ENCODE results near the gene SEC61A2. TPM values are rescaled to one million over a fixed set of nuclear protein-coding genes. Genes with fewer than 3 reads are reported as not detected.

The SEC61A2 gene
- total RNA-seq, 1 donor from 2014 or later = 24.9 TPM

DNA sequence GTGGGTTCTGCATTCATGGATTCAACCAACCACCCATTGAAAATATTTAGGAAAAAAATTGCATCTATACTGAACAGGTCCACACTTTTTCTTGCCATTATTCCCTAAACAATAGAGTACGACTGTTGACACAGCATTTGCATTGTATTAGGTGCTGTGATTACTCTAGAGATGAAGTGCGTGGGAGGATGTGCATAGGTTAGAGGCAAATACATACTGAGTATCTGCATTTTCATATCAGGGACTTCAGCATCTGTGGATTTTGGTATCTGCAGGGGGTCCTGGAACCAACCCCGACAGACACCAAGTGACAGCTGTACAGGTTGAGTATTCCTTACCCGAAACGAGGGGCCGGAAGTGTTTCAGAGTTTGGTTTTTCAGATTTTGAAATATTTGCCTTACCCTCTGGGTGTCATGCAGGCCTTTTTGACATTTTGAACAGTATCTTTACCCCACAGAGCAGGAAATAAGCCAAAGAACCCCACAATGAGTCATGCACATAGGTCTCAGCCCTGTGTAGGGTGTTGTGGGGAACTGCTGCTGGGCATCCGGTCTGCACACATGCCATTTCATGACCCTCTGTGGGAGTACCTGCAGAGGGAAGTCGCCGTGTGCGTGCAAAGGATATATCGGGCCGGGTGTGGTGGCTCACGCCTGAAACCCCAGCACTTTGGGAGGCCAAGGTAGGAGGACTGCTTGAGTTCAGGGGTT is 51.7 kb downstream of the SEC61A2 start:
- TF ChIP-seq, protein P1, sequence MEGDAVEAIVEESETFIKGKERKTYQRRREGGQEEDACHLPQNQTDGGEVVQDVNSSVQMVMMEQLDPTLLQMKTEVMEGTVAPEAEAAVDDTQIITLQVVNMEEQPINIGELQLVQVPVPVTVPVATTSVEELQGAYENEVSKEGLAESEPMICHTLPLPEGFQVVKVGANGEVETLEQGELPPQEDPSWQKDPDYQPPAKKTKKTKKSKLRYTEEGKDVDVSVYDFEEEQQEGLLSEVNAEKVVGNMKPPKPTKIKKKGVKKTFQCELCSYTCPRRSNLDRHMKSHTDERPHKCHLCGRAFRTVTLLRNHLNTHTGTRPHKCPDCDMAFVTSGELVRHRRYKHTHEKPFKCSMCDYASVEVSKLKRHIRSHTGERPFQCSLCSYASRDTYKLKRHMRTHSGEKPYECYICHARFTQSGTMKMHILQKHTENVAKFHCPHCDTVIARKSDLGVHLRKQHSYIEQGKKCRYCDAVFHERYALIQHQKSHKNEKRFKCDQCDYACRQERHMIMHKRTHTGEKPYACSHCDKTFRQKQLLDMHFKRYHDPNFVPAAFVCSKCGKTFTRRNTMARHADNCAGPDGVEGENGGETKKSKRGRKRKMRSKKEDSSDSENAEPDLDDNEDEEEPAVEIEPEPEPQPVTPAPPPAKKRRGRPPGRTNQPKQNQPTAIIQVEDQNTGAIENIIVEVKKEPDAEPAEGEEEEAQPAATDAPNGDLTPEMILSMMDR (IDR thresholded peaks at IDR 0.05; ENCODE audit: unreplicated experiment) = no peak
- no peak for DNase-seq (ENCODE audit: low spot score, unreplicated experiment)
- Mint-ChIP-seq H3K27ac (no peak overlapping the region), H3K9me3 (ENCODE audit: low read depth) (no peaks in the 10 kb centered on the region), H3K27me3 (no peaks in the 10 kb centered on the region), H3K4me3 (ENCODE audit: low read depth) (no peak overlapping the region), H3K4me1 (ENCODE audit: low read depth) (no peaks in the 10 kb centered on the region), H3K36me3 (ENCODE audit: insufficient read depth) (peaks cover 9% of the 10 kb centered on the region)

DNA sequence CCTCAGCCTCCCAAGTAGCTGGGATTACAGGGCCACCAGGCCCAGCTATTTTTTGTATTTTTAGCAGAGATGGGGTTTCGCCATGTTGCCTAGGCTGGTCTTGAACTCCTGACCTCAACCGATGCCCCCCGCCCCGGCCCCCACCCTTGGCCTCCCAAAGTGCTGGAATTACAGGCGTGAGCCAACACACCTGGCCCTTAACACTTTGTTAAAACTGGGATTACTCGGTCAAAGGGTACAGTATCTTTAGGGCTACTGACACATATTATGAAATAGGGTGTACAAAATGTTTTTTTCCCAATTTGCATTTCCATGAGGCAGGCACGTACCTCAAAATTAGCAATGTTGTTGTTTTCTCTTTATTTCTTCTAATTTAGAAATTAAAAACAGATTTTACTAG is 54.7 kb downstream of the SEC61A2 start:
- no peaks in the 10 kb centered on the region for H3K9me3 Mint-ChIP-seq (ENCODE audit: low read depth)
- H3K27me3 Mint-ChIP-seq = no peaks in the 10 kb centered on the region
- DNase-seq (ENCODE audit: low spot score, unreplicated experiment) = no peak
- TF ChIP-seq, protein P1 (IDR thresholded peaks at IDR 0.05; ENCODE audit: unreplicated experiment) = no peak
- H3K27ac Mint-ChIP-seq = no peak overlapping the region
- H3K36me3 Mint-ChIP-seq (ENCODE audit: insufficient read depth) = peaks cover 11% of the 10 kb centered on the region
- no peaks in the 10 kb centered on the region for H3K4me1 Mint-ChIP-seq (ENCODE audit: low read depth)
- H3K4me3 Mint-ChIP-seq (ENCODE audit: low read depth) = no peak overlapping the region

DNA sequence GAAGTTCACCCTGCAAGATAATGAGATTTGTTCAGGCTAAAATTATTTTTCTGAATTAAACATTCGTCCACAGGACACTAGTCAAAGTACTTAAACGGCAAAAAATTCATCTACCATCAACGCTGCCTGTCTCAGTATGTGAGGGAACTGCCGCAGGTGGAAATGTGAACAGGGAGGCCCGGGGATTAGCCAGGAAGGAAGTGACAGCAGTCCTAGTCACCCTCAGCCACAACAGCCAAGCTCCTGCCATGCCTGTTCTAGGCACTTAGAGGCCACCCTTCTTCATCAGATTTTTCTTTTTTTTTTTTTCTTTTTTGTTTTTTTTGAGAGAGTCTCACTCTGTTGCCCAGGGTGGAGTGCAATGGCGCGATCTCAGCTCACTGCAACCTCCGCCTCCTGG is 56.8 kb downstream of the SEC61A2 start:
- TF ChIP-seq, protein P1 (IDR thresholded peaks at IDR 0.05; ENCODE audit: unreplicated experiment) = no peak
- peaks cover 12% of the 10 kb centered on the region for H3K36me3 Mint-ChIP-seq (ENCODE audit: insufficient read depth)
- no peak overlapping the region for H3K27ac Mint-ChIP-seq

DNA sequence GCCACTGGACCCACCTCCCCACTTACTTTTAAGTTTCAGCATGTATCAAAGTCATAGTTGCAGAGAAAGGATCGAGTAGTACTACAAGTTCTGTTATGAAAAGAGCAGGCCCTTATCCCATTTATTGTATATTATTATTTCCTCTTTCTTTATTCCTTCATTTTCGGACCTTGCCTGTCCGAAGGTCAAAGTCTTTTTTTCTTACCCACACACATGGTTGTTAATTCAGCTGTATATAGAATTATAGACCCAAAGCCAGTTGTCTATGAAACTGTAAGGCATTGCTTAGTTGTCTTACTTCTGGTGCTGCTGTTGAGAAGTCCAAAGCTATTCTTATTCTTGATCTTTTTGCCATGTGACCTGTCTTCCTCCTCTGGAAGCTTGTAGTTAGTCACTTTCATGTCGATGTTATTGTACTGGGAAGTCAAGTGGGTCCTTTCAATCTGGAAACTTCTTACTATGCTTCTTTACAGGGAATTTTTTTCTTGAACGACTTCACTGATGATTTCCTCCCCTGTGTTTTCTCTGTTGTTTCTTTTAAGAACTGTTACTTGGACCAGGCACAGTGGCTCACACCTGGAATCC is 57.9 kb downstream of the SEC61A2 start:
- no peak for DNase-seq (ENCODE audit: low spot score, unreplicated experiment)
- Mint-ChIP-seq H3K9me3 (ENCODE audit: low read depth) (no peaks in the 10 kb centered on the region), H3K36me3 (ENCODE audit: insufficient read depth) (peaks cover 13% of the 10 kb centered on the region), H3K27me3 (no peaks in the 10 kb centered on the region), H3K27ac (no peak overlapping the region), H3K4me1 (ENCODE audit: low read depth) (no peaks in the 10 kb centered on the region), H3K4me3 (ENCODE audit: low read depth) (no peak overlapping the region)
- TF ChIP-seq, protein P1 (IDR thresholded peaks at IDR 0.05; ENCODE audit: unreplicated experiment) = no peak

More for the DNA sequence above, 56.8 kb downstream of the SEC61A2 start:
- Mint-ChIP-seq H3K9me3 (ENCODE audit: low read depth) (no peaks in the 10 kb centered on the region), H3K4me3 (ENCODE audit: low read depth) (no peak overlapping the region), H3K4me1 (ENCODE audit: low read depth) (no peaks in the 10 kb centered on the region), H3K27me3 (no peaks in the 10 kb centered on the region)
- DNase-seq (ENCODE audit: low spot score, unreplicated experiment) = no peak

DNA sequence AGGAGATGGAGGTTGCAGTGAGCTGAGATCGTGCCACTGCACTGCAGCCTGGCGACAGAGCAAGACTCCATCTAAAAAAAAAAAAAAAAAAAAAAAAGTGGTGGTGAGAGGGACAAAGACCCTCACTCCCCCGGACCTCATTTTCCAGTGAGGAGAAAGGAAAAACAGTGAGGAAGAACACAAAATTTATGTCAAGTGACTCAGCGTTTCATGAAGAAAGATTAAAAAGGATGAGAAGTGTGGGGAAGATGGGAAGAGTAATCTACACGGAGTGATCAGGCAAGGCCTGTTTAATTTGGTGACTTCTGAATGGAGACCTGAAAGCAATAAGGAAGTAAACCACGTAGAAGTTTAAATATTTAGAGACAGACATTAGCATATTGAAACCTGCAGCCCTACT is 59.2 kb downstream of the SEC61A2 start:
- no peak overlapping the region for H3K4me3 Mint-ChIP-seq (ENCODE audit: low read depth)
- peaks cover 15% of the 10 kb centered on the region for H3K36me3 Mint-ChIP-seq (ENCODE audit: insufficient read depth)
- H3K27ac Mint-ChIP-seq = no peak overlapping the region
- no peaks in the 10 kb centered on the region for H3K9me3 Mint-ChIP-seq (ENCODE audit: low read depth)
- DNase-seq (ENCODE audit: low spot score, unreplicated experiment) = no peak
- TF ChIP-seq, protein P1 (IDR thresholded peaks at IDR 0.05; ENCODE audit: unreplicated experiment) = no peak
- H3K4me1 Mint-ChIP-seq (ENCODE audit: low read depth) = no peaks in the 10 kb centered on the region
- no peaks in the 10 kb centered on the region for H3K27me3 Mint-ChIP-seq

Measured in progenitor cell of endocrine pancreas (in vitro differentiated cells).